ENCODE data around the gene TTK.

- TF ChIP-seq CTCF (IDR thresholded peaks at IDR 0.05) (no peak), POLR2A (IDR thresholded peaks at IDR 0.05) (no peak)
Observed at GRCh38 chr6:80004173-80005072, at the start of gene TTK.
